H9 (cell line): ENCODE results near the gene ELOVL6. TPM values are rescaled to one million over a fixed set of nuclear protein-coding genes. Genes with fewer than 3 reads are reported as not detected.

ENCODE experiments used
- DNase-seq: peaks from one replicate; pipeline ENCODE4 v3.0.0-alpha.2; 2017
- H2AFZ ChIP-seq: one replicate; pipeline ENCODE4 v1.6.1; 2013; ENCODE audit warnings: mild to moderate bottlenecking, low read length, control low read depth, moderate library complexity
- H2AK5ac ChIP-seq: 2 replicates; pipeline ENCODE4 v1.6.1; 2013; ENCODE audit warnings: low read length, control low read depth, mixed read lengths; ENCODE audit not compliant: insufficient read length
- H2BK120ac ChIP-seq: one replicate; pipeline ENCODE4 v1.6.1; 2013; ENCODE audit warnings: low read depth, mild to moderate bottlenecking, low read length, control low read depth, inconsistent platforms; ENCODE audit not compliant: poor library complexity, severe bottlenecking
- H2BK12ac ChIP-seq: 2 replicates; pipeline ENCODE4 v1.6.1; 2013; ENCODE audit warnings: low read length, control low read depth, mixed read lengths, low read depth; ENCODE audit not compliant: insufficient read length
- H2BK15ac ChIP-seq: 2 replicates; pipeline ENCODE4 v1.6.1; 2013; ENCODE audit warnings: low read depth, low read length, control low read depth
- H2BK20ac ChIP-seq: one replicate; pipeline ENCODE4 v1.6.1; 2013; ENCODE audit warnings: low read depth, mild to moderate bottlenecking, low read length, control low read depth, inconsistent platforms; ENCODE audit not compliant: poor library complexity, severe bottlenecking
- H2BK5ac ChIP-seq: 2 replicates; pipeline ENCODE4 v1.6.1; 2013; ENCODE audit warnings: low read length, control low read depth, mixed read lengths; ENCODE audit not compliant: insufficient read length
- H3K14ac ChIP-seq: 2 replicates; pipeline ENCODE4 v1.6.1; 2013; ENCODE audit warnings: low read length, control low read depth; ENCODE audit not compliant: insufficient read depth
- H3K18ac ChIP-seq: 2 replicates; pipeline ENCODE4 v1.6.1; 2013; ENCODE audit warnings: low read depth, mild to moderate bottlenecking, mixed read lengths, low read length, control low read depth; ENCODE audit not compliant: insufficient read length
- H3K23ac ChIP-seq: 2 replicates; pipeline ENCODE4 v1.6.1; 2013; ENCODE audit warnings: low read length, control low read depth, mixed read lengths, low read depth; ENCODE audit not compliant: insufficient read length
- H3K23me2 ChIP-seq: 2 replicates; pipeline ENCODE4 v1.6.1; 2013; ENCODE audit warnings: low read depth, mild to moderate bottlenecking, mixed read lengths, low read length, control low read depth; ENCODE audit not compliant: insufficient read length, poor library complexity, severe bottlenecking
- H3K27ac ChIP-seq: 2 replicates; pipeline ENCODE4 v1.5.1; 2013; ENCODE audit warnings: low read length, control low read depth, mixed read lengths, low read depth; ENCODE audit not compliant: insufficient read length
- H3K27me3 ChIP-seq: 2 replicates; pipeline ENCODE4 v1.6.1; 2013; ENCODE audit warnings: low read length, control low read depth, inconsistent platforms; ENCODE audit not compliant: insufficient read depth
- H3K4ac ChIP-seq: 2 replicates; pipeline ENCODE4 v1.6.1; 2013; ENCODE audit warnings: low read depth, mild to moderate bottlenecking, control low read depth, inconsistent platforms, low read length, moderate library complexity
- H3K4me1 ChIP-seq: 2 replicates; pipeline ENCODE4 v1.6.1; 2013; ENCODE audit warnings: low read length, control low read depth, inconsistent platforms; ENCODE audit not compliant: insufficient read depth
- H3K4me2 ChIP-seq: 2 replicates; pipeline ENCODE4 v1.6.1; 2013; ENCODE audit warnings: low read length, control low read depth, mixed read lengths; ENCODE audit not compliant: insufficient read length, insufficient read depth
- H3K56ac ChIP-seq: 2 replicates; pipeline ENCODE4 v1.6.1; 2013; ENCODE audit warnings: low read depth, mild to moderate bottlenecking, mixed read lengths, low read length, control low read depth; ENCODE audit not compliant: insufficient read length
- H3K79me1 ChIP-seq: 2 replicates; pipeline ENCODE4 v1.6.1; 2013; ENCODE audit warnings: low read depth, mild to moderate bottlenecking, moderate library complexity, low read length, control low read depth, inconsistent platforms; ENCODE audit not compliant: insufficient read depth, poor library complexity, severe bottlenecking
- H3K79me2 ChIP-seq: 2 replicates; pipeline ENCODE4 v1.6.1; 2013; ENCODE audit warnings: low read length, control low read depth, inconsistent platforms; ENCODE audit not compliant: insufficient read depth
- H3K9ac ChIP-seq: 2 replicates; pipeline ENCODE4 v1.6.1; 2013; ENCODE audit warnings: low read length, control low read depth, mixed read lengths; ENCODE audit not compliant: insufficient read length; ENCODE audit errors: extremely low read depth
- H3K9me3 ChIP-seq: one replicate; pipeline ENCODE4 v1.6.1; 2013; ENCODE audit warnings: low read depth, low read length, inconsistent platforms; ENCODE audit not compliant: control insufficient read depth
- H3T11ph ChIP-seq: one replicate; pipeline ENCODE4 v1.6.1; 2013; ENCODE audit warnings: mild to moderate bottlenecking, low read length, control low read depth, inconsistent platforms
- H4K20me1 ChIP-seq: one replicate; pipeline ENCODE4 v1.6.1; 2013; ENCODE audit not compliant: control insufficient read depth, insufficient read length, insufficient read depth
- H4K5ac ChIP-seq: 2 replicates; pipeline ENCODE4 v1.6.1; 2013; ENCODE audit warnings: low read depth, mild to moderate bottlenecking, mixed read lengths, low read length, control low read depth; ENCODE audit not compliant: insufficient read length
- H4K8ac ChIP-seq: replicated peaks from 2 replicates; pipeline ENCODE4 v1.6.1; 2013; ENCODE audit warnings: low read length, control low read depth, mixed read lengths, low read depth; ENCODE audit not compliant: insufficient read length
- H4K91ac ChIP-seq: 2 replicates; pipeline ENCODE4 v1.6.1; 2013; ENCODE audit warnings: low read depth, mild to moderate bottlenecking, moderate library complexity, mixed read lengths, low read length, control low read depth; ENCODE audit not compliant: insufficient read length
- H3K27ac Mint-ChIP-seq, 3 experiments: 2 replicates in 2 of 3; 3 replicates in 1 of 3; pipeline ENCODE4 v1.8.0; 2020 to 2021; ENCODE audit warnings: mixed read lengths in 3 of 3, mild to moderate bottlenecking in 1 of 3, moderate library complexity in 1 of 3
- H3K27me3 Mint-ChIP-seq: 2 replicates; pipeline ENCODE4 v1.8.0; 2021; ENCODE audit warnings: low read depth, mild to moderate bottlenecking, moderate library complexity, mixed read lengths
- H3K36me3 Mint-ChIP-seq, 3 experiments: 2 replicates in 2 of 3; 3 replicates in 1 of 3; pipeline ENCODE4 v1.8.0; 2020 to 2021; ENCODE audit warnings: low read depth in 3 of 3, mixed read lengths in 3 of 3; ENCODE audit not compliant: insufficient read depth in 1 of 3
- H3K4me1 Mint-ChIP-seq, 2 experiments: 2 replicates each; pipeline ENCODE4 v1.8.0; 2020; ENCODE audit warnings: mixed read lengths in 2 of 2
- H3K4me3 Mint-ChIP-seq, 2 experiments: 2 replicates in 1 of 2; 3 replicates in 1 of 2; pipeline ENCODE4 v1.8.0; 2020 to 2021; ENCODE audit warnings: mild to moderate bottlenecking in 2 of 2, mixed read lengths in 2 of 2, moderate library complexity in 1 of 2
- H3K9me3 Mint-ChIP-seq, 2 experiments: 2 replicates in 1 of 2; 3 replicates in 1 of 2; pipeline ENCODE4 v1.8.0; 2020; ENCODE audit warnings: mild to moderate bottlenecking in 2 of 2, mixed read lengths in 2 of 2, moderate library complexity in 1 of 2
- CTCF ChIP-seq: fragments of 200-600 bp; sonication (generic); conservative IDR thresholded peaks from 3 replicates; pipeline ENCODE4 v1.8.0; 2021; ENCODE audit warnings: antibody characterized with exemption, mild to moderate bottlenecking
- WGBS: extraction: QIAGEN DNeasy Blood & Tissue Kit; methylation state at CpG from one replicate; pipeline ENCODE4 v1.1.7; 2013; ENCODE audit warnings: missing lambda C conversion rate, low lambda C conversion rate, mixed read lengths; ENCODE audit not compliant: insufficient read length; ENCODE audit errors: extremely low coverage; 5-methylcytosine and 5-hydroxymethylcytosine counted together
- total RNA-seq: library from RNA; stranded (reverse); gene quantifications from 2 replicates; pipeline ENCODE4 v1.2.1, GENCODE V29; 2021

The ELOVL6 gene
- total RNA-seq, 1 experiment from 2014 or later: 64.6 TPM

- Histone ChIP-seq H3K4me2 (no peak overlapping the region), H2BK12ac (no peak overlapping the region), H3K4ac (no peak overlapping the region), H3K4me1 (no peaks in the 10 kb centered on the region), H3T11ph (no peak overlapping the region), H4K8ac (no peak overlapping the region), H3K14ac (no peak overlapping the region), H2BK15ac (no peak overlapping the region), H2AFZ (no peak overlapping the region), H3K79me2 (no peaks in the 10 kb centered on the region), H3K27ac (no peak overlapping the region), H3K18ac (no peak overlapping the region), H2AK5ac (no peak overlapping the region), H3K79me1 (peaks cover 6% of the 10 kb centered on the region), H2BK5ac (no peak overlapping the region), H3K56ac (no peak overlapping the region), H2BK20ac (no peak overlapping the region), H3K9me3 (no peaks in the 10 kb centered on the region), H3K27me3 (no peaks in the 10 kb centered on the region), H4K91ac (no peak overlapping the region), H4K5ac (no peak overlapping the region), H3K9ac (no peak overlapping the region), H4K20me1 (no peaks in the 10 kb centered on the region), H3K23me2 (no peaks in the 10 kb centered on the region), H2BK120ac (no peak overlapping the region), H3K23ac (no peak overlapping the region)
- no peak for DNase-seq
- no CpG with 5 or more reads among the region's 7 CpGs for WGBS
- Mint-ChIP-seq H3K27ac (no peak overlapping the region), H3K9me3 (no peaks in the 10 kb centered on the region), H3K27me3 (no peaks in the 10 kb centered on the region), H3K36me3 (peaks cover 14 to 23% (median 15%) of the 10 kb centered on the region in 3 experiments; a peak in 6 of 7 replicates), H3K4me3 (no peak overlapping the region), H3K4me1 (peaks cover 6 to 8% of the 10 kb centered on the region in 2 experiments; a peak in 3 of 4 replicates)
- no peak for TF ChIP-seq CTCF
These were observed 49.3 kb downstream of the ELOVL6 start for GRCh38 chr4:110149089-110149488.
